Measurements from ENCODE around the gene MAP3K20. TPM values are rescaled to one million over a fixed set of nuclear protein-coding genes. Genes with fewer than 3 reads are reported as not detected.
"Not testable (repeated sequence)": the region's sequence is repeated elsewhere in the genome, so short reads cannot be mapped to it uniquely, and the experiment has no call there.

Gene MAP3K20
- total RNA-seq, 3 donors from 2014 or later: 34.8 to 67.0 (median 42.9) TPM

- no peak overlapping the region for H3K27ac ChIP-seq
- TF ChIP-seq POLR2AphosphoS5 (IDR thresholded peaks at IDR 0.05) (no peak), CTCF (IDR thresholded peaks at IDR 0.05) (no peak), POLR2A (IDR thresholded peaks at IDR 0.05) (no peak)
- no peak for DNase-seq (ENCODE audit: low spot score in 2 of 2)
These were observed 205.2 kb downstream of the MAP3K20 start for GRCh38 chr2:173280853-173281252.

GRCh38 chr2:173281898-173282297 is 206.3 kb downstream of the MAP3K20 start:
- H3K9me3 ChIP-seq; H3K4me1 ChIP-seq; DNase-seq (ENCODE audit: low spot score in 2 of 2); intact Hi-C loops (cut with DNase I; ENCODE audit: low total_unique reads); H3K36me3 ChIP-seq; H3K27me3 ChIP-seq; H3K4me3 ChIP-seq; H3K27ac ChIP-seq: not testable (repeated sequence)

More at GRCh38 chr2:173280853-173281252, 205.2 kb downstream of the MAP3K20 start:
- H3K36me3 ChIP-seq: no peaks in the 10 kb centered on the region
- H3K9me3 ChIP-seq: peaks cover 0 to 4% of the 10 kb centered on the region in 2 donors
- intact Hi-C loops (cut with DNase I; ENCODE audit: low total_unique reads): no loop called here
- H3K4me1 ChIP-seq: no peaks in the 10 kb centered on the region
- no peaks in the 10 kb centered on the region for H3K27me3 ChIP-seq
- no peak overlapping the region for H3K4me3 ChIP-seq

- intact Hi-C loops (cut with DNase I; ENCODE audit: low total_unique reads): no loop called here
These were observed 207.3 kb downstream of the MAP3K20 start for GRCh38 chr2:173282795-173283545.

GRCh38 chr2:173286153-173286809 is 210.6 kb downstream of the MAP3K20 start:
- intact Hi-C loops (cut with DNase I; ENCODE audit: low total_unique reads): no loop called here
- no peaks in the 10 kb centered on the region for H3K27me3 ChIP-seq

More at GRCh38 chr2:173282795-173283545, 207.3 kb downstream of the MAP3K20 start:
- TF ChIP-seq CTCF (IDR thresholded peaks at IDR 0.05): no peak
- TF ChIP-seq POLR2AphosphoS5 (IDR thresholded peaks at IDR 0.05): no peak
- TF ChIP-seq POLR2A (IDR thresholded peaks at IDR 0.05): no peak
- Histone ChIP-seq H3K4me1 (no peaks in the 10 kb centered on the region), H3K27me3 (no peaks in the 10 kb centered on the region), H3K9me3 (peaks cover 0 to 4% of the 10 kb centered on the region in 2 donors), H3K36me3 (no peaks in the 10 kb centered on the region), H3K4me3 (peak overlapping the region in 1 of 3 donors; percentile 22), H3K27ac (peak overlapping the region; percentile 48 to 74)
- peak in 1 of 2 donors; percentile 70 for DNase-seq (ENCODE audit: low spot score in 2 of 2)

GRCh38 chr2:173287594-173287993 is 211.9 kb downstream of the MAP3K20 start:
- intact Hi-C loops (cut with DNase I; ENCODE audit: low total_unique reads): no loop called here
- Histone ChIP-seq H3K9me3 (peaks cover 0 to 4% of the 10 kb centered on the region in 2 donors), H3K27me3 (no peaks in the 10 kb centered on the region), H3K4me3 (no peak overlapping the region), H3K36me3 (no peaks in the 10 kb centered on the region), H3K27ac (no peak overlapping the region), H3K4me1 (no peaks in the 10 kb centered on the region)
- TF ChIP-seq POLR2AphosphoS5 (IDR thresholded peaks at IDR 0.05): no peak
- no peak for TF ChIP-seq CTCF (IDR thresholded peaks at IDR 0.05)
- TF ChIP-seq POLR2A (IDR thresholded peaks at IDR 0.05): no peak
- DNase-seq (ENCODE audit: low spot score in 2 of 2): no peak

More at GRCh38 chr2:173286153-173286809, 210.6 kb downstream of the MAP3K20 start:
- no peak overlapping the region for H3K27ac ChIP-seq
- DNase-seq (ENCODE audit: low spot score in 2 of 2): no peak
- H3K9me3 ChIP-seq: peaks cover 0 to 4% of the 10 kb centered on the region in 2 donors
- TF ChIP-seq POLR2A (IDR thresholded peaks at IDR 0.05): no peak
- TF ChIP-seq CTCF (IDR thresholded peaks at IDR 0.05): no peak
- TF ChIP-seq POLR2AphosphoS5 (IDR thresholded peaks at IDR 0.05): no peak
- no peaks in the 10 kb centered on the region for H3K36me3 ChIP-seq
- H3K4me3 ChIP-seq: no peak overlapping the region
- H3K4me1 ChIP-seq: no peaks in the 10 kb centered on the region
